Stimulated activated CD8-positive, alpha-beta memory T cell treated with anti-CD3 and anti-CD28 coated beads, Interleukin-12 subunit alpha, Interleukin-12 subunit beta, amount 100 ng/mL, for 1 hour (primary cell): ENCODE data around the gene FCHO2.

Experiments
- DNase-seq: peaks from one replicate; pipeline ENCODE4 v3.0.0-alpha.2; 2020; ENCODE audit warnings: low read depth

FCHO2 gene

DNA sequence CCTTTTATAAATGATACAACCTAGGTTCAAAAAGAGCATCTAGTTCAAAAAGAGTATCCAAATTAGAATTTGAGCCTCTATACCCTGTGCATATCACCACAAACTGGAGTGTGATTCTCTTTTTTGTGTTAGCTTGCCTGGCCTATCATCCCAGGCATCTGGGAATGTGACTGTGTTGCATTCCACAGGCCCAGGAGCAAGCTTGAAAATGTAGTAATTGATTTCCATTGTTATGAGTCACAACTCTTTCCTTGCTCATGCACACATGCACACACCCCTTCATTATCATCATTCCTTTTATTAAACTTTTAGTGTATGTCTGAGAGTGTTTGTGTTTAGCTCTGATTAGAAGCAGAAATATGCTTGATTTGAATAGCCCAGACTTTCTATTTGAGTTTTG, 75.2 kb downstream of the FCHO2 start:
- DNase-seq: no peak

DNA sequence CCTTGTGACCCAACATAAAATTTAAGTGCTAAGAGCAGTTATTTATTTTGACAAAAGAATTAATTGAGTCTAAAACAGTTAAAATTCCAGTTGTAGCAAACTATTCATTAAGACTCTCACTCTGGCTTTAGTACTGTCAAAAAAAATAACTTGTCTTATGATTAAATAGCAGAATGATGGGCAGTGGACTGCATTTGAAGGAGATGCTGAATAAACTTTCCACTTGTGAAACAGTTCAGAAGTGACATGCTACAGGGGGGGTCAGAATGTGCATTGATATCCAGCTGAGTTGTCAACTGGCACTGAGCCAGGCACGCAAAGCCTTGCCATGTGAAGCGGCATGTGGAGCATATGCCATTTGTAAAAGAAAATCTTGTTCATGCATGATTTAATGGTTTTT, 76.0 kb downstream of the FCHO2 start:
- no peak for DNase-seq

DNA sequence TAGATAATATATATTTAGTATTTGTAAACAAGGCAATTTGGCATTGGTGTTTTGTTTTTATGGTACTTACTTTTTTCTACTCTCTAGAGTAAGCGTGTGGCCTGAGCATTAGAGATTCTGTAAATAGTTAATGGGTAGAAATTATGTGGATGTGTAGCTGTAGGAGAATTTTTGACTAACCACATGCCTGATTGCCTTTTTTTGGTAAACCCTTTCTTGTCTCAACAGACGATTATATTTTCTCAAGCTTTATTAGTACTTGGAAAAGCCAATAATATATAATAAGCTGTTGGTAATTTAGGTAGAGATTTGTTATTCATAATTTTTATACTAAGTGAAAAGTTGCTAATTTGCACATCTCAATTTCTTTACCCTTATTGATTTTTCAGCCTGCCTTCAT, 76.8 kb downstream of the FCHO2 start:
- DNase-seq: no peak

DNA sequence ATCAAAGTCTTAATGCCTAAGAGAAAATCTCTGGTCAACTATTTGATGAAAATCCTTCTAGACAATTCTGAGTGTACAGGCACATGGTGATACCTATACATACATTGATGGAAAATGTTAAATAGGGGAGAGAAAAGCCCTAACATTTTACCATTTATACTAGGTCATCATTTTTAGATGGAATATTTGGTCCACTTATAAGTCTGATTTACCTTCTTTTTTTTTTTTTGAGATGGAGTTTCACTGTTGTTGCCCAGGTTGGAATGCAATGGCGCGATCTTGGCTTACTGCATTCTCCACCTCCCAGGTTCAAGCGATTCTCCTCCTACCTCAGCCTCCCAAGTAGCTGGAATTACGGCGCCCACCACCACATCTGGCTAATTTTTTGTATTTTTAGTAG, 81.7 kb downstream of the FCHO2 start:
- no peak for DNase-seq

DNA sequence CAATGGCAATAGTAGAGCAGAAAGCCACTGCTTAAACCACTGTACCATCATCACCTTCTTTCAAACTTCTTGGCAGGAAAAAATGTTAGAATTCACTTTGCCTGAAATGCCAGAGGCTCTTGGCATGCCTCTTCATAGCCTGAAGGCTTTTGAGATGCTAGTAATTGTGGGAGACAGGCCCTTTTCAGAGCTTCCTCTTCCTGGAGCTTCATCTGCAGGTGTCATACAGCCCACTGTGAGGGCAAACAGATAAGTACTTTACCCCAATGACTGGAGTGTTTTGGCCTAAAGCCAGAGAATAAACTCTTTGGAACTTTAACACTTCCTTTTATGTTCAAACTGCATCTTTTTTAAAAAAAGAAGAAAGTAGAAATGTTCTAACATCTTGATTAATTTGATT, 83.2 kb downstream of the FCHO2 start:
- DNase-seq: no peak

DNA sequence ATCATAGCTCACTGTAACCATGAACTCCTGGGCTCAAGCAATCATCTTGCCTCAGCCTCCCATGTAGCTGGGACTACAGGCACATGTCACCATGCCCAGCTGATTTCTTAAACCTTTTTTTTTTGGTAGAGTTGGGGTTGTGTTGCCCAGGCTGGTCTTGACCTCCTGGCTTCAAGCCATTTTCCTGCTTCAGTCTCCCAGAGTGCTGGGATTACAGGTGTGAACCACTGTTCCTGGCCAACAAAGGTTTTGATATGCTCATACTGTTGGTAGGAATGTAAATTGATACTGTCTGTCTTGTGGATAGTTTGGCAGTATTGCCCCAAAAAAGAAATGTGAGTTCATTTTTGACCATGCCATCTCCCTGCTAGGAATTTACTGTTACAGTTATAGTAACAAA, 87.2 kb downstream of the FCHO2 start:
- DNase-seq: no peak

DNA sequence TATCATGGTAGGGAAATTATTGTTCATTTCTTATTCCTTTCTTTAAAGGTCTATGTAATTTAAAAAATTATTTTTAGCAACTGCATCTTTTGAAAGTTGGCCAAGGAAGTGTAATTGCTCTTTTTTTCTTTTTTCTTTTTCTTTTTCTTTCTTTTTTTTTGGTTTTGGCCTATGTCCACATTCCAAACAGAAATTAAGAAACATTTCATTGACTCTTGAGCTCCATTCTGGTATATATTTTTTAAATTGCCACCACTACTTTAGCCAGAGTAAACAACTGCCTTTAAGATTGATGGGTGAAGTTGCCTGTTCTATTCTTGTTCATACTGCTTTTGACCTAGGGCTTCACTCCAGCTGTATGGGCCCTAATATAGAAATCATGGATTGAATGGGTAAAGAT, 88.7 kb downstream of the FCHO2 start:
- DNase-seq: no peak

DNA sequence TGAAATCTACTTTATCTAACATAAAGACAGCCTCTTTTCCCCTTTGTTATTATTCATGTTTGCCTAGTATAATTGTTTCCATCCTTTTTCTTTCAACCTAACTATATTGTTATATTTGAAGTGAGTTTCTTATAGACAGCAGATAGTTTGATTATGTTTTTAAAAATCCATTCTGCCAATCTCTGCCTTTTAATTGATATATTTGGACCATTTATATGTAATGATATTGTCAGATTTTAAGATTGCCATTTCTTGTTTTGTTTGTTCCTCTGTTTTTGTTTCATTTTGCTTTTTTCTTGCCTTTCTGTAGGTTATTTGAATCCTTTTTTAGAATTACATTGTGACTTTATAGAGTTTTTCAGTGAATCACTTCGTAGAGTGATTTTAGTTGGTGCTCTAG, 89.8 kb downstream of the FCHO2 start:
- DNase-seq: no peak

DNA sequence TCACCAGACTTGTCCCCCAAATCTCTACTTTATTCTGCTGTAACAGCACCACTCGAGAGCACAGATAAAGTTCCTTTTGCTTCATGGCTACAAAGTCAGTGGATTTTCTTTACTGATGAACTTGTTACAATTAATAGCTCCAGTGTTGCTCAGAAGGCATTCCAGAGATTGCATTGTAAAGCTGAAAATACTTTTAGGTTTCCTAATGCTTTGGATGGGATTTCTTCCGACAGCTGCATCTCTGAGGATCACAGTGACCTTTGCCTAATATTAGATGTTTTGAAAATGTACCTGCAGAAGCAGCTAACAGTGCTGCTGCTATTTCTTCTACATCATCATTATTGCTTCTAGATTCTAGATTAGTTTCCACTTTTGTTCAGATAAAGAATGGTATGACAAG, 105.8 kb downstream of the FCHO2 start:
- no peak for DNase-seq

DNA sequence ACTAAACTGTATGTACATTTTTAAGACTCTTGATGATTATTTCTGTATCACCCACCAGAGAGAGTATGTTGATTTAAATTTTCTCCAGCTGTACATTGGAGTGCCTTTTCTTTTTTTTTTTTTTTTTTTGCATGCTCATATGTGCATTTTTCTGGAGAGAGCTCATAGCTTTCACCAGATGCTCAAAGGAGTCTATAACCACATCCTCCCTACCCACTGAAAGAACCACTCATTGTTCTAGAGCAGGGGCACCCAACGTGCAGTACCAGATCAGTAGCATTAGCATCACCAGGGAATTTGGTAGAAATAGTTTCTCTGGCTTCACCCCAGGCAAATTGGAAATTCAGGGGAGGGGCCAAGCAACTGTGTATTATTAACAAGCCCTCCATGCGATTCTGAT, 110.6 kb downstream of the FCHO2 start:
- no peak for DNase-seq

DNA sequence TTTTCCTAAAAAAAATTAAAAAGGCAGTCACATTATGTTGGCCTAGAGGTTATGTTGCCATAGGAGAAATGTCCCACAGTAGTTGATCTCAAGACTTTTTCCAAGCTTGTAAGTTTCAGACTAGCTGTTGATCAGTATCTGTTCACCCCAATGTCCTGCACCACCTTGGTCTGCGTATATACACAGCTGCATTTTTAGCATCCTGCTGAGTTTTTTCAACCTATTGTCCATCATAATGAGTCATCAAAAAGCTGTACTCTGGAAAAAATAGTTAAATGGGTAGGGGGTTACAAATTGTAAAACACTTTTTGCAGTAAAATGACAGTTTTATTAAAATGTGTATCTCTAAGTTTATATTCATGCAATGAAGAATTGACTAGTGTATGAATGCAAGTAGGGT, 111.4 kb downstream of the FCHO2 start:
- no peak for DNase-seq

DNA sequence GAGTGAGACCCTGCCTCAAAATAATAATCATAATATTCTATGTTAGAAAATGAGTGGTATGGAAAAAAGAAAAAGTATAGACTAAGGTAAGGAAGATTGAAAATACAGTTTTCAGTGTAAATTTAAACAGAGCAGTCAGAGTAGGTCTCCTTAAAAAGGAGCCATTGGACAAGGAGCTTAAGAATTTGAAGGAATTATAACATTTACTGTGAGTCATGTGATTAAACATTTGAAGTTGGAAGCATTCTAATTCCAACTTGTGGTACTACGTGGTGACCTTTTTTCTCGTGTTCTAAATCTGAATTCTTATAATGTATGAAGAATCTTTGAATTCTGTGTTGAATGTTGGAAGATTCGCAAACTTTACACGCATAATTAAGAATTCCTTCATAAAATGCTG, 125.3 kb downstream of the FCHO2 start:
- DNase-seq: no peak

DNA sequence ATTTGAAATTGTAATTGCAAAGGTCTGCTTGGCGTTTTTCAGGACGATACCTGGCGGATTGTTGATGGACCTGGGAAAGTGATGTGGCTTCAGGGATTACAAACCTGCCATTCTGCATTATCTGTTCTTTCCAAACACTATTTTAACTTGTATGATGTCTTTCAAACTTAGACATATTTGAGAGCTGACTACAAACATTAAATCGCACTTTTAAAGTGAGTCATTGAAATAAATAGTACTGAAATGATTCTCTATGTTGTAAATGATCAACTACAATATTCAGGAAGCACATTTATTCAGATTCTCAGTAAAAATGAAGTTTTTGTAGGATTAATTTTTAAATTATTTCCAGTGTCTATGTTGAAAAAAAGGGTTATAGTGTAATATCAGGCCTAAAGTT, 132.2 kb downstream of the FCHO2 start:
- no peak for DNase-seq

DNA sequence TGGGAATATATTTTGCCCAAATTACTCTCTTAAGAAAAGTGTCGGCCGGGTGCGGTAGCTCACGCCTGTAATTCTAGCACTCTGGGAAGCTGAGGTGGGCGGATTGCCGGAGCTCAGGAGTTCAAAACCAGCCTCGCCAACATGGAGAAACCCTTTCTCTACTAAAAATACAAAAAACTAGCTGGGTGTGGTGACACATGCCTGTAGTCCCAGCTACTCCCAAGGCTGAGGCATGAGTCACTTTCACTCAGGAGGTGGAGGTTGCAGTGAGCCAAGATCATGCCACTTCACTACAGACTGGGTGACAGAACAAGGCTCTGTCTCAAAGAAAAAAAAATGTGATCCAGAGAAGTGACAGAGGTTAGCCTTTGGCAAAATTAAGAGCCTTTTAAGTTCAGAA, 138.1 kb downstream of the FCHO2 start:
- no peak for DNase-seq

DNA sequence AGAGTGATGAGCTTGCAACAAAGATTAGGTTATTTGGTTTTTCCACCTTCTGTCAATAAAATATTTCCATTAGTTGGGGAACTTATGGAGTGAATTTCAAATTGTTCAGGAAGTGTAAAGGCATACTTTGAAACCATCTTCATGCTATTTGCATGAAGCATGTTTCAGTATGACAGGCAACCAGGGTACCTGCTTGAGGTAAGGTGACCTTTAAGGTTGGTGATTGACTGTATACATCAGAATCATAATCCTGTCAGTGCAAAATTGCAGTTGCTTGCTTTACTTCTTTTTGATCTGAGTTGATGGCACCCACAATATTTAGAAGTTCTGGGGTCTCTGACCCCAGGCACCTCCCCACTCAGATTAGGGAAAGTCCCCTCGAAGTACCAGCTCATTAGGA, 138.6 kb downstream of the FCHO2 start:
- DNase-seq: no peak

DNA sequence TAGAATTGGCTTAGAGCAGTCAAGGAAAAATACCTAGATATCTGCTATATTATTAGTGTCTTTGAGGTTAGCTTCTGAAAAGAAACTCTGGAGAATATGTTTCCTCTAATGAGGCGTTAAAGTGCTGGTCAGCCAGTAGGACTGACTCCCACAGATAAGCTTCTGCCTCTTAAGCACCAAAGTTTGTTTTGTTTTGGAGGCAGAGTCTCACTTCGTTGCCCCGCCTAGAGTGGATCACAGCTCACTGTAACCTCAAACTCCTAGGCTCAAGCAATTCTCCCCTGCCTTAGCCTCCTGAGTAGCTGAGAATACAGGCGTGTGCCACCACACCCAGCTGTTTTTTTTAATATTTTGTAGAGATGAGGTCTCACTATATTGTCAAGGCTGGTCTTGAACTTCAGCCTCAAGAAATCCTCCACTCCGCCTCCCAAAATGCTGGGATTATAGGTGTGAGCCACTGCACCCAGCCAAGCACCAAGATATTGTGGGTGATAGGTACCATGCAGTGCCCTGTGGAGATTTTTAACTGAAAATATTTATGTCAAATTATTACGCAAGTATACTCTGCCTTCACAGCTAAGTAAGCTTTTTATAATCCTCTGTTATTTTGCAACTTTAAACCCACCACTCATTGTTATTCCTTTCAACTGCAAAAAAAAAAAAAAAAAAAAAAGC, 139.9 kb downstream of the FCHO2 start:
- no peak for DNase-seq

DNA sequence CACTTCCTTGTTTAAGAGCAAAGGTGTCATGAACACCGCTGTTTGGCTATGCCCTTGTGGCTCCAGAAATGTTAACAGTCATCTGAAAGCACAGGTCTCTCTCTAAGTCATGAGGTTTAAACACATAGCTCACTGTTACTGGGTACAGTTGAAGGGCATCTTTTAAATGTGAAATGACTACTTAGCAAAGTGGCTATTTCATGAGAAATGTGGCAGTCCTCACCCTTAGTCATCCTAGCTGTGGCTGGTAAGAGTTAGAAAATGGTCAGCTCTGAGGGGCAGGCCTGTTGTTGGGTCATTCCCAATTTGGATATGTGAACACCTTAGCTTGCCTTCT, 140.4 kb downstream of the FCHO2 start:
- no peak for DNase-seq

DNA sequence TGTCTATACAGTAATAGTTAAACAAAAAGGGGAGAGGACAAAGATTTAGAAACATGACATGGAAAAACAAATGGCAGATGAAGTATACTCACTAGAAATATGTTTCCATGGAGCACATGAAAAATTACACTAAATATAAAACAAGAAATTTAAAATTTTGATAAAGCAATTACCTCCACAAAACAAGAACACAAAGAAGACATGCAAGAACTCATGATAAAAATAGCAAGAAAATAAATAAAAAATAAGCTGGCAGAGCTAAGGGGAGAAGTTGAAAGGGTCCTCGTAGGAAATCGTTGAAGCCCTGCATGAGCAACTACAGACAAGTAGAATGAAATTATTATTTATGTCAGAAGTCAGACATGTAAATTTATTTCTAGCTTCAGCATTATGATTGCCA, 141.9 kb downstream of the FCHO2 start:
- DNase-seq: no peak

DNA sequence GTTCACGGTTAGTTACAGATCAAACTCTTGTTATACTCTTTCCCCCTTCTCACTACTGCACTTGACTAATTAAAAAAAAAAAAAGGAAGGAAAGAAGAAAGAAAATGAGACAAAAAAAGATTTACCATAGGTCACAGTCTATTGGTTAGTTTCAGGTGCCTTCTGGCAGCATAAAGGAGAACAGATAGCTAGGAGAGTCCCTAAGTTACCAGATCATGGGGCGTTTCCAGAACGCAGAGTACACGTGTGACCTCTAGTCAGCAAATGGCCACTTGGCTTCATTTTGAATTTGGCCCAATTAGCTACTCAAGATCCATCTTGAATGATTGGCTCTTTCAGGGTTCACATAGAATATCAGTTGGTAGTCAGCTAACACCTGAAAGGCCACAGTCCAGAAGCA, 144.3 kb downstream of the FCHO2 start:
- DNase-seq: no peak

DNA sequence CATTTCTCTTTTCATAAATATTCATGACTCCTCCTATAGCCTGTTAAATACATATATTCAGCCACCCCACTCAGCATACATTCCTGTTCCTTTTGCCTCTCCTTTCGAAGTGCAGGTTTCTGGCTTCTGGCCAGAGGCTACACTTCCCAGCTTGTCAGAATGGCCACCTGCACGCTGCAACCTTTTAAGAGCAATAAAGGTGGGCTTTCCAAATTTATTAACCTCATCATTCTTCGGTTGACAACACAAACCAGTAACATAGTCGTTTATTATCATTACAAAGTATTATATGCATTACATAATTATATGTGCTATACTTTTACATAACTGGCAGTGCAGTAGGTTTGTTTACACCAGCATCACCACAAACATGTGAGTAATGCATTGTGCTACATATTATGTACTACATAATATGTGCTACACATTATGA, 148.0 kb downstream of the FCHO2 start:
- DNase-seq: no peak

DNA sequence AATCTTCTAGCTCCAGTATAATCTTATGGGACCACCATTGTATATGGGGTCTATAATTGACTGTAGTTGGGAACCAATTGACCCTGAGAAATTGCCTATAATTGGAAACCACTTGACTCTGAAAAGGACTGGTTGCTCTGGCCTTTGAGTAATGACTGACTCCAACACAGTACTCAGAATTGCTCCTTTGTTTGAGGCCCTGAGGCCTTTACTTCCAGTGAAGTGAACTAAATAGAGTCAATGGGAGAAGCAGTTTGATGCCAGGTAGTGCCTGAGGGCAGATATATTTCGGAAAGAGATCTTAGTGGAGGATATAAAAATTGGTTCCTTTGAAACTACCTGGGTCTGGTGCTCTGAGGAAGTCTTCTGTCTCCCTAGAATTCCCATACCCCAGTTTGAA, 148.5 kb downstream of the FCHO2 start:
- DNase-seq: no peak

DNA sequence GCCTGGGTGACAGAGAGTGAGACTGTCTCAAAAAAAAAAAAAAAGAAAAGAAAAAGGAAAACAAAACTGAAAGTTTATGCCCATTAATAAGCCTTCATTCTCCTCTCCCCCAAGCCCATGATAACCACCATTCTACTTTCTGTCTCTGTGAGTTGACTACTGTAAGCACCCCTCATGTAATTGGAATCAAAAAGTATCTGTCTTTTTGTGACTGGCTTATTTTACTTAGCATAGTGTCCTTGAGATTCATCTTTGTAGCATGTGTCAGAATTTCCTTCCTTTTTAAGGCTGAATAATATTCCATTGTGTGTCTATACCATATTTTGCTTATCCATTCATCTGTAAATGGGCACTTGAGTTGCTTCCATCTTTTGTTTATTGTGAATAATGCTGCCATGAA, 150.5 kb downstream of the FCHO2 start:
- DNase-seq: no peak

DNA sequence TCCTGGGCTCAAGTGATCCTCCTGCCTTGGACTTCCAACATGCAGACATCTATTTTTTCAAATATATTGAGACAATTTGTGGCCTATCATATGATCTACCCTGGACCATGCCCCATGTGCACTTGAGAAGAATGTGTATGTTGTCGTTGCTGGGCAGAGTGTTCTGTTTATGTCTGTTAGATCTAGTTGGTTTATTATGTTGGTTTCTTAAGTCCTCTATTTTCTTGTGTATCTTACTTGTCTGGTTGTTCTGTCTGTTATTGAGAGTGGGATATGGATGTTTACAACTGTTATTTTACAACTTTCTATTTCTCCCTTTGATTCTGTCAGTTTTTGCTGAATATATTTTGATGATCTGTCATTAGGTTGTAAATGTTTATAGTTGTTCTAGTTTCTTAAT, 154.3 kb downstream of the FCHO2 start:
- no peak for DNase-seq

DNA sequence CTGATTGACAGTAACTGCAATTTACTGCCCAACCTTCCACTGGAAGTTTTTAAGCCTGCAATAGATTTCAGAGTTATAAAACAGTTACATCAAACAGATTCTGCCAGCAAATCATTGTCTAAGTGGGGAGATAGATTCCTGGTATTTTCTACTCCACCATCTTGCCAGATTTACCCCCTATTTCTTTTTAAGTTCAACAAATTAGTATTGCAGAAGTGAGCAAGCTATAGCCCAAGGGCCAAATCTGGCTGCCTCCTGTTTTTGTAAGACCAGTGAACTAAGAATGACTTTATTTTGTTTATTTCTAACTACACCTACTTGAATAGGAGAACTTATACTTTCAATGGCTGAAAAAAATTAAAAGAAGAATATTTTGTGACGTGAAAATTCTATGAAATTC, 155.7 kb downstream of the FCHO2 start:
- DNase-seq: no peak

DNA sequence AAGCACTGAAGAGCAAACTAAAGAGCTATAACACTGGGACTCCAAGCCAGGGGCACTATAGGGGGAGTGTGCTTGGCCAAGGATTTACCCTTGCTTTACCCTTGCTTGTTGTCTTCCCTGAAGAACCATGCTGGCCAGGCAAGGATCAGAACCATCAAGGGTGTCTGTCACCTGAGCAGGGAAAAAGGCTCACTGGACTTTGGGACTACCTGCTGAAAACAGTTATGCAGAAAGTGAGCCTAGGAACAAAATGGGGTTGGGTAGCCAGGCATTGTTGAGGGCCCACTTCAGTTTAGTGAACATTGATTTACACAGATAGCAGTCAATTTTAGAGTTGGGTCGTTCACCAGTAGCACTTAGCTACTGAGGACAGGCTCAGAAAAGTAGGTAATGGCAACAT, 156.5 kb downstream of the FCHO2 start:
- no peak for DNase-seq
